ENCODE data around the gene DCHS2. TPM values are rescaled to one million over a fixed set of nuclear protein-coding genes. Genes with fewer than 3 reads are reported as not detected.

Gene DCHS2
- total and polyA plus RNA-seq, 10 of the 15 experiments (the other 5 are each of a cell fraction or from before 2014, with no cell fraction given), result 0.01 to 0.31 (median 0.06) TPM; not detected in 3

DNA sequence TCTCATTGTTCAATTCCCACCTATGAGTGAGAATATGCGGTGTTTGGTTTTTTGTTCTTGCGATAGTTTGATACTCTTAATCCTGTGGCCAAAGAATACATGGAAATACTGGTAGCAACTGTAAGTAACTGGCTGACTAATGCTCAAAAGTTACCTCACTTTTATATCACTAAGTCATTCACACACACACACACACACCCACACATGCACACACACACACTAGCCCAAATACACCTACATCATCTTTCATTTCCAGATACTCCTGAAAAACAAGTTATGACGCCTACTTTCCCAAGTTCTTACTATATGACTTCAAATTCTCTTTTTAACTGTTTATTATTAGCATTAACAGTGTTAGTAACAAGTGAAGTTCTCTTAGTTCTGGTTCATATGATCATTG, 101.3 kb downstream of the DCHS2 start:
- 68% methylated on average over 3 of the region's 3 CpGs for WGBS (ENCODE audit: insufficient coverage, insufficient replicate concordance, low lambda C conversion rate, missing lambda C conversion rate)
- in situ Hi-C loops (cut with MboI), result no loop called here
- intact Hi-C loops (cut with micrococcal nuclease; ENCODE audit: unreplicated experiment), result no loop called here
- ChIA-PET SMC1A (ENCODE audit: uncharacterized antibody, unreplicated experiment) (no interaction called here), CTCF (interaction anchor here (0.7 kb wide), 1 partner anchor 91 kb away, joined by 3 read pairs; no protein-coding TSS in a partner anchor), RAD21 (ENCODE audit: unreplicated experiment) (no interaction called here), POLR2A (no interaction called here)
- no peak overlapping the region for H3K27ac ChIP-seq (ENCODE audit: control insufficient read depth, insufficient read depth)
- DNase-seq (ENCODE audit: low read depth, low spot score), result no peak
- H3K4me2 ChIP-seq (ENCODE audit: control insufficient read depth, insufficient read depth), result no peak overlapping the region
- BruUV-seq (replicated peaks), result no TSS peak
- no peaks in the 10 kb centered on the region for H3K9me3 ChIP-seq (replicated peaks; ENCODE audit: control insufficient read depth, insufficient read depth, low read length)
- no peaks in the 10 kb centered on the region for H3K4me1 ChIP-seq (ENCODE audit: control insufficient read depth, insufficient read depth, low read length)
- no peak for FAIRE-seq
- no peak overlapping the region for H3K4me3 ChIP-seq
- no peak for ATAC-seq
- H3K36me3 ChIP-seq (ENCODE audit: control insufficient read depth in 2 of 2, insufficient read depth in 2 of 2, low read length in 1 of 2), result no peaks in the 10 kb centered on the region
- H2AFZ ChIP-seq (ENCODE audit: control insufficient read depth, low read depth, low read length), result no peak overlapping the region
- no peaks in the 10 kb centered on the region for H4K20me1 ChIP-seq (ENCODE audit: control insufficient read depth, insufficient read depth)
- H3K27me3 ChIP-seq (replicated peaks in 1 of 2; ENCODE audit: control insufficient read depth in 2 of 2, insufficient read depth in 2 of 2, low read length in 1 of 2), result peaks cover 0 to 2% of the 10 kb centered on the region in 2 experiments; a peak in 1 of 4 replicates
- no peak overlapping the region for H3K9ac ChIP-seq (ENCODE audit: control insufficient read depth, insufficient read depth, low read length)
- TF ChIP-seq ZZZ3 (IDR thresholded peaks at IDR 0.05; ENCODE audit: control insufficient read depth, insufficient read length, low read depth) (no peak), MAX (IDR thresholded peaks at IDR 0.05; ENCODE audit: low read depth, low read length) (no peak), TBL1XR1 (IDR thresholded peaks at IDR 0.05; ENCODE audit: low read depth, low read length) (no peak), ZBTB33 (IDR thresholded peaks at IDR 0.05) (no peak), ZNF274 (IDR thresholded peaks at IDR 0.05; ENCODE audit: insufficient read depth, insufficient read length) (no peak), SIN3A (IDR thresholded peaks at IDR 0.05; ENCODE audit: low read depth, low read length) (no peak), NFYA (IDR thresholded peaks at IDR 0.05; ENCODE audit: borderline replicate concordance, low read depth, low read length) (no peak), SMAD5 (IDR thresholded peaks at IDR 0.05; ENCODE audit: low read depth) (no peak), HDAC6 (IDR thresholded peaks at IDR 0.05; ENCODE audit: unreplicated experiment) (no peak), ATF7 (IDR thresholded peaks at IDR 0.05; ENCODE audit: low read depth) (no peak), SREBF1 (IDR thresholded peaks at IDR 0.05; ENCODE audit: low read length) (no peak), JUNB (IDR thresholded peaks at IDR 0.05) (no peak), CREM (IDR thresholded peaks at IDR 0.05; ENCODE audit: low read depth) (no peak), GATAD2B (conservative IDR thresholded peaks at IDR 0.05; ENCODE audit: low read depth) (no peak)
- TF ChIP-seq, protein P1, sequence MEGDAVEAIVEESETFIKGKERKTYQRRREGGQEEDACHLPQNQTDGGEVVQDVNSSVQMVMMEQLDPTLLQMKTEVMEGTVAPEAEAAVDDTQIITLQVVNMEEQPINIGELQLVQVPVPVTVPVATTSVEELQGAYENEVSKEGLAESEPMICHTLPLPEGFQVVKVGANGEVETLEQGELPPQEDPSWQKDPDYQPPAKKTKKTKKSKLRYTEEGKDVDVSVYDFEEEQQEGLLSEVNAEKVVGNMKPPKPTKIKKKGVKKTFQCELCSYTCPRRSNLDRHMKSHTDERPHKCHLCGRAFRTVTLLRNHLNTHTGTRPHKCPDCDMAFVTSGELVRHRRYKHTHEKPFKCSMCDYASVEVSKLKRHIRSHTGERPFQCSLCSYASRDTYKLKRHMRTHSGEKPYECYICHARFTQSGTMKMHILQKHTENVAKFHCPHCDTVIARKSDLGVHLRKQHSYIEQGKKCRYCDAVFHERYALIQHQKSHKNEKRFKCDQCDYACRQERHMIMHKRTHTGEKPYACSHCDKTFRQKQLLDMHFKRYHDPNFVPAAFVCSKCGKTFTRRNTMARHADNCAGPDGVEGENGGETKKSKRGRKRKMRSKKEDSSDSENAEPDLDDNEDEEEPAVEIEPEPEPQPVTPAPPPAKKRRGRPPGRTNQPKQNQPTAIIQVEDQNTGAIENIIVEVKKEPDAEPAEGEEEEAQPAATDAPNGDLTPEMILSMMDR (IDR thresholded peaks at IDR 0.05 in 2 of 3, conservative IDR thresholded peaks at IDR 0.05 in 1 of 3; ENCODE audit: control insufficient read depth in 2 of 3, extremely low read depth in 1 of 3, insufficient read depth in 1 of 3, low read depth in 3 of 3, low read length in 3 of 3), result no peak
- no peaks in the 10 kb centered on the region for H3K79me2 ChIP-seq (ENCODE audit: control insufficient read depth, insufficient read depth, low read length)

Measured in GM12878 (cell line).